ENCODE data around the gene CEP19.

- TF ChIP-seq EZH2 (IDR thresholded peaks at IDR 0.05): no peak
- no peak for TF ChIP-seq POLR2AphosphoS5 (IDR thresholded peaks at IDR 0.05; ENCODE audit: borderline replicate concordance, low read depth, low read length)
Observed at GRCh38 chr3:196684548-196685407, 27.3 kb downstream of the CEP19 start.
